GM19438 (cell line): ENCODE results near the gene WFIKKN1.

Experiments used
- ATAC-seq: cut with Tn5 transposase; IDR thresholded peaks from one replicate; pipeline ENCODE4 v1.9.1; 2021; ENCODE audit warnings: low read depth; ENCODE audit not compliant: unreplicated experiment

WFIKKN1 gene

GRCh38 chr16:636206-637080 lies 5.7 kb downstream of the WFIKKN1 start, which contains the start of gene METTL26:
Gene METTL26, minus strand, starts transcription at chr16:636305. Its CDS starts 15 bp downstream, at chr16:636290.
- peak; percentile 69 for ATAC-seq

- ATAC-seq, result no peak
These were observed 6.6 kb downstream of the WFIKKN1 start for GRCh38 chr16:637081-638018.

- ATAC-seq, result no peak
These were observed 7.3 kb downstream of the WFIKKN1 start for GRCh38 chr16:638034-638543.

GRCh38 chr16:638836-639235 lies 8.1 kb downstream of the WFIKKN1 start:
- ATAC-seq, result no peak

- ATAC-seq, result no peak
These were observed 9.8 kb downstream of the WFIKKN1 start for GRCh38 chr16:640614-641013.

- peak; percentile 50 for ATAC-seq
These were observed 10.8 kb downstream of the WFIKKN1 start, which contains the start of gene MCRIP2 for GRCh38 chr16:641326-642188. Gene MCRIP2, plus strand, starts transcription at chr16:641828. Its CDS starts 164 bp downstream, at chr16:641992.

- peak; percentile 30 for ATAC-seq
These were observed 11.6 kb downstream of the WFIKKN1 start for GRCh38 chr16:642189-643049.

GRCh38 chr16:643050-643368 lies 12.2 kb downstream of the WFIKKN1 start:
- no peak for ATAC-seq

GRCh38 chr16:644556-644955 lies 13.8 kb downstream of the WFIKKN1 start:
- no peak for ATAC-seq

- no peak for ATAC-seq
These were observed 15.3 kb downstream of the WFIKKN1 start for GRCh38 chr16:645852-646678.

GRCh38 chr16:646679-647172 lies 15.9 kb downstream of the WFIKKN1 start:
- ATAC-seq, result no peak

GRCh38 chr16:647173-647902 lies 16.6 kb downstream of the WFIKKN1 start:
- ATAC-seq, result no peak

GRCh38 chr16:648071-648780 lies 17.4 kb downstream of the WFIKKN1 start:
- no peak for ATAC-seq

- peak; percentile 73 for ATAC-seq
These were observed 18.2 kb downstream of the WFIKKN1 start, which contains the start of gene WDR90 for GRCh38 chr16:648781-649589. Gene WDR90, plus strand, starts transcription at chr16:649365. Its CDS starts 52 bp downstream, at chr16:649417.

- ATAC-seq, result no peak
These were observed 18.8 kb downstream of the WFIKKN1 start for GRCh38 chr16:649631-650030.

- ATAC-seq, result no peak
These were observed 21.1 kb downstream of the WFIKKN1 start for GRCh38 chr16:651844-652243.
